ENCODE measurements around the gene ARNT2.

DNA sequence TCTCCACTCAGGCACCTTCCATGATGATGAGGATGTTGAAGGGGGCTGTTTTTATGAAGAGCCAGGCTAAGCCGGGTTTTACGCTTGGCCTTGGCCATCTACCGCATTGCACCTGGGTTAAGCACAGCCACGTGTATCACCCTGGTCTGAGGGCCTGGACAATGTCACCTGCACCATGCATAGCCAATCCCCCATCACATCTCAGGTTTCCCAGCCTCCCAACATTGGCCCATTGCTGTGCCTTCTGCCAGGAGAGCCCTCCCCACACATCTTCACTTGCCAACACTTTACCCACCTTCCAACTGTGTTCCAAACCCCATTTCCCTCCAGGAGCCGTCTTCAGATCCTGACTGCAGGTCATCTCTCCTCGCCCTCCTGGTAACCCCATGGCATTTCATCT, 155.6 kb downstream of the ARNT2 start:
- TF ChIP-seq PREB (CRISPR knock-in tag; IDR thresholded peaks at IDR 0.05; ENCODE audit: borderline replicate concordance) (no peak), ARID4B (CRISPR knock-in tag; IDR thresholded peaks at IDR 0.05; ENCODE audit: borderline replicate concordance) (no peak), ZNF121 (CRISPR knock-in tag; IDR thresholded peaks at IDR 0.05) (no peak), CTCF (IDR thresholded peaks at IDR 0.05) (no peak), E2F5 (CRISPR knock-in tag; IDR thresholded peaks at IDR 0.05) (no peak), USF2 (CRISPR knock-in tag; IDR thresholded peaks at IDR 0.05) (no peak), FOXP4 (CRISPR knock-in tag; IDR thresholded peaks at IDR 0.05) (no peak), TEAD1 (CRISPR knock-in tag; IDR thresholded peaks at IDR 0.05) (no peak), GABPB1 (CRISPR knock-in tag; IDR thresholded peaks at IDR 0.05) (no peak)
